HG03097 (cell line): Measurements from ENCODE around the gene CLCN7.

Source experiments
- ATAC-seq: cut with Tn5 transposase; IDR thresholded peaks from one replicate; pipeline ENCODE4 v1.9.1; 2021; ENCODE audit not compliant: unreplicated experiment, low FRiP score

The CLCN7 gene

DNA sequence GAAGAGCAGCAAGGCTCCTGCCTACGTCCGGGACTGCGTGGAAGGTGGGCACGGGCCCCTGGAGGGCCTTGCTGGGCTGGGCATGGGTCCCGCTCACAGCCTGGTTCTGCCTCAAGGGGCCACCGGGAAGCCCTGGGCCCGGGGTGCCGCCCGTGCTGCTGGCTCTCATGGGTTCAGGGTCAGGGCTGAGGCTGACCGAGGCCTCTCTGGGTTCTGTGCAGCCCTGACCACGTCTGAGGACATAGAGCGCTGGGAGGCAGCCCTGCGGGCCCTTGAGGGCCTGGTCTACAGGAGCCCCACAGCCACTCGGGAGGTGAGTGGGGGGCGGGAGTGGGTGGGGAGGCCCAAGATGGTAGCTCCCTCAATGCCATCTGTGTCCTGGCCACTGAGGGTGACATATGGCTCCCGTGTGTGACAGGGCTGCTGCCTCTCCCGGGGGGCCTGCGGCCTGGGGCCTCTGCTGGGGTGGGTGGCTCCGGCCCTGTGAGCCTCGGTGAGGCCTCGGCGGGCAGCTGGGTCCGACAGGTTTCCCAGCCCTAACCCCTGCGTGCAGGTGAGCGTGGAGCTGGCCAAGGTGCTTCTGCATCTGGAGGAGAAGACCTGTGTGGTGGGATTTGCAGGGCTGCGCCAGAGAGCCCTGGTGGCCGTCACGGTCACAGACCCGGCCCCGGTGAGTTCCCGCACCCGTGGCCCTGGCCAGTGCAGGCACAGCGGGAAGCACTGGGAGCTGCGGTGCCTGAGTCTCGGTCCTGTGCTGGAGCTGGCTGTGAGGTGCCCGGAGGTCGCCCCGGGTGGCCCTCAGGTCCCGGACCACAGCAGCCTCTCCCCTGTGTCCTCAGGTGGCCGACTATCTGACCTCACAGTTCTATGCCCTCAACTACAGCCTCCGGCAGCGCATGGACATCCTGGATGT lies 27.5 kb upstream of the CLCN7 start:
- ATAC-seq: no peak

DNA sequence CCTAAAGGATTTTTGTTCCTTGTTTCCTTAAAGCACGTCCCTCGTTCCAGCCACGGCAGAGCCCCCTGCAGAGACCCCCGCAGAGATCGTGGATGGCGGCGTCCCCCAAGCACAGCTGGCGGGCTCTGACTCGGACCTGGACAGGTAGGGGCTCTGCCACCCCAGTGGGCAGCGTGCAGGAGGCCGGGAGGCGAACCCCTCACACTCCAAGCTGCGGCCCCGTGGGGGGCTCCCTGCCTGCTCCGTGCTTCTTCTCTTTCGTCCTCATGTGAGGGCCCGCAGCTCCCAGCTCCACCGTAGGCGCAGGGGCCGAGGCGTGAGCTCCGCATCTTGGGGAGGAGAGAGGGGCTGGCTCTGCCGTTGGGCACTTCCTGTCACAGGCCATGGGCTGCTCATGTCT lies 26.8 kb upstream of the CLCN7 start:
- ATAC-seq: no peak

DNA sequence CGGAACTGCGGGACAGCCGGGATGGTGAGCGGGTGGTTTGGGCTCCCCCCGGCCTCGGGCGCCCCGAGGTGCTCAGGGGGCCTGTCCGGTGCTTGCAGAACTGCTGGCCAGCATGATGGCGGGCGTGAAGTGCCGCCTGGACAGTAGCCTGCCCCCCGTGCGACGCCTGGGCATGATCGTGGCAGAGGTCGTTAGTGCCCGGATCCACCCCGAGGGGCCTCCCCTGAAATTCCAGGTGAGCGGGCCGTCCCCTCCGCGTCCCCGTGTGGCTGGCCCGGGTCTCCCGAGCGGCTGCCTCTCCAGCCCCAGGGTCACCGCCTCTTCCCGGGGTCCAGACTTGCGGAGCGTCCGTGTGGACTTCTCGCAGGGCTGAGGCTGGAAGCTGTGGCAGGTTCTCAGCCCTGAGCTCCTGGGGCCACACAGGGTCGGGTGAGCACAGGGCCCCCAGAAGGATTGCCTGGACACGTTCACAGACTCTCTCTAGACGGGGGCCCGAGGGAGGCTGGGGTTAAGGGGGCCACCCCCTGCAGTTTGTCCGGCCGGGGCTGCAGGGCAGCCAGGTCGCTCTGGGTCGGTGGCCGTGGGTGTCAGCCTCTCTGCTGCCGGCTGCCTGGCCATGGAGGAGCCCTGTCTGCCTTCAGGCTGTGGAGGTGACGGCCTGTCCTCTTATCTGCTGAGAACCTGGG lies 25.8 kb upstream of the CLCN7 start:
- ATAC-seq: no peak

DNA sequence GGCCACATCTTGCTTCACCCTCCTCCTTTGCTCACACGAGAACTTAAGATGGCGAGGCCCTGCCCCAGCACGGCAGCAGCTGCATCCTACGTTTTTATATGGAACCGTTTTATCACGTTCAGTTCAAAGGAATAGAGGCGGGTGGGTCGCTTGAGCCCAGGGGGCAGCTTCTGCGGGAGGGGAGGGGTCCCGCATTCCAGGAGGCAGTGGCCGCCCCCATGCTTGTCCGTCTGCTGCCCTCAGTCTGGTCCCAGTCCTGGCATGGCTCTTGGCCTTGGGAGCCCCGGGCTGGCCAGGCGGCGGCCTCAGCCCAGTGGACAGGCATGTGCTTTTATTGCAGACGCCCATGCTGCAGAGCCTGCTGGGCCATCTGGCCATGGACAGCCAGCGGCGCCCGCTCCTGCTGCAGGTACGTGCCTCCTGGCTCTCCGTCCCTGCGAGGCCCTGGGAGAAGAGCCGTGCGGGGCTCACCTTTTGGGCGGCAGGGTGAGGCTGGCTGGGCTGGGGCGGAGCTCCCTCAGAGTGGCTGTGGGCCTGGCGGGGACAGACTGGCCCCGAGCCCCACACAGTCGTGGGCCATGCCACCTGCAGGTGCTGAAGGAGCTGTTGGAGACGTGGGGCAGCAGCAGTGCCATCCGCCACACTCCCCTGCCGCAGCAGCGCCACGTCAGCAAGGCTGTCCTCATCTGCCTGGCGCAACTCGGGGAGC lies 25.1 kb upstream of the CLCN7 start:
- ATAC-seq: no peak

DNA sequence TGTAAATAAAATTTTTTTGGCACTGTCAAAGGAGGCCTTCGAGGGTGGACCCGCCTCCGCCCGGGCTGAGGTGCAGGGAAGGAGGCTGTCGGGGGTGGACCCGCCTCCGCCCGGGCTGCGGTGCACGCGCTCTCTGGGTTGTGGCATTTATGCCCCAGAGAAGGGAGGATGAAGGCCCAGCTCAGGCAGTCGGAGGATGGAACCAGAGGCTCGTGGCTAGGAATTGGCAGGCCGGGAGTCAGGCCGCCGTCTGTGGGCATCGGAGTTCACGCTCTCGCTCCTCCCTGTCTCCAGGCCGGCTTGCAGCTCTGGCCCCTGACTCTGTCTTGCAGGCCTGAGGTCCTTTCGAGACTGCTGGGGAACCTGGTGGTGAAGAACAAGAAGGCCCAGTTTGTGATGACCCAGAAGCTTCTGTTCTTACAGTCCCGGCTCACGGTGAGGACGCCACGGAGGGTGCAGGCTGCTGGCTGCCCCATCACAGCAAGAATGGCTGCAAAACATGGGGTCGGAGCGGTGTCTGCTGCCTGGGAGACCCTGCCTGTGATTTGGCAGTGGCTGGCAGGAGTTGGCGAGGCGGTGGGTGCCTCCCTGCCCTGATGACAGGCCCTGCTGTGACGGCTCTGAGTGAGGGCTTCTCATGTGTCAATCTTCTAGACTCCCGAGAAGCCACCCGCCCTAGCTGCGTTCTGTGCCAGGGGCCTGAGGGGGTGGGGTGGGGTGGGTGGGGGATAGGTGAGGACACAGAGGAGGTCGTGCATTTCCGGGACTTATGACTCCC lies 24.3 kb upstream of the CLCN7 start:
- ATAC-seq: no peak

DNA sequence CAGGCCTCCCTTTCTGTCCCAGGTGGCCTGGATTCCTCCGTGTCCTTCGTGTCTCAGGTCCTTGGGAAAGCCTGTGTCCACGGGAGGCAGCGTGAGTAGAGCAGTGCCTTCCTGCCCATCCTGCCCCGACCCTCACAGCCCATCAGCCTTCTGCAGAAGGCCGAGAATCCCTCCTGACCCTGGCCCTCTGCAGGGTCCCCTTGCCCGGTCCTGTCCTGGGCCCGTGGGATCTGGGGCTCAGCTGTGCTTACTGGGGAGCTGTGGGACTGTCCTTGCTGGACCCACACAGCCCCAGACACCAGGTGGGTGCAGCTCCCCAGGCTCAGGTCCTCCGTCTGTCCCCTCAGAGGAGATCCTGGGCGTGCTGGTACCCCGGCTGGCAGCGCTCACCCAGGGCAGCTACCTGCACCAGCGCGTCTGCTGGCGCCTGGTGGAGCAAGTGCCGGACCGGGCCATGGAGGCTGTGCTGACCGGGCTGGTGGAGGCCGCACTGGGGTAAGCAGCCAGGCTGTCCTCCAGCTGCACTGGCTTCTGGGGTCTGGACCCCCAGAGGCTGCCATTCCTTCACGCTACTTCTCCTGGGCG lies 22.3 kb upstream of the CLCN7 start:
- no peak for ATAC-seq

DNA sequence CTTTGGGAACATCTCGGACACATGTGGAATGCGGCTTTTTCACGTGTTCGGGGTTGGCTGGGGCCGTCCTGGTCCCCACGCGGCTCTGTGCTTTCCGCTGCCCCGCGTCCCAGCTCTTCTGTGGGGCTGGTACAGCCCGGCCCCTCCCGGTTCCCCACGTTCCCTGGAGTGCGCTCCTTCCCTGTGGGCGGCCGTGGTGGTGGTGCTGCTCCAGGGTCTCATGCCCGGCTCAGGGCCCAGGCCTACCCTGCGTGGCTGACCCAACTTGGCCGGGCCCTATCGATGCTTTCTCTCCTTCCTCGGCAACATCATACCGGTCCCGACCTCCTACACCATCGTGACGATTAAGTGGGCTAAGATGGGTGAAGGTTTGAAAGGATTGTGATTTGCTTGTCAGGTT lies 21.6 kb upstream of the CLCN7 start:
- ATAC-seq: no peak

DNA sequence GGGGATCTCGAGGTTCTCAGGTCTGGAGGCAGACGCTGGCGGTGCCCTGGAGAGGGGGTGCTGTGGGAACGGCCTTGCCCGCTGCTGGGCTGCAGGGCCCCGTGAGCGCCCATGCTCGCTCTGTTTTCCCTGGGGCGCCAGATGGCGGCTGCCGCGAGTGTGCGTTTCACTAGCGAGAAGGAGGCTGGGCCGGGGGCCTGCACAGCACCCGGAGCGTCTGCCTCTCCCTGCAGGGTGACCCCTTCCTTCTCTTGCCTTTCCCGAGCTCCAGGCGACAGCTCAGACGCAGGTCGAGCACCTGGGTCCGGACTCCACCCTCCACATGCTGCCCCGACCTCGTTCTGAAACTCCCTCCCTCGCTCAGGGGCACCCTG lies 21.0 kb upstream of the CLCN7 start:
- ATAC-seq: no peak

DNA sequence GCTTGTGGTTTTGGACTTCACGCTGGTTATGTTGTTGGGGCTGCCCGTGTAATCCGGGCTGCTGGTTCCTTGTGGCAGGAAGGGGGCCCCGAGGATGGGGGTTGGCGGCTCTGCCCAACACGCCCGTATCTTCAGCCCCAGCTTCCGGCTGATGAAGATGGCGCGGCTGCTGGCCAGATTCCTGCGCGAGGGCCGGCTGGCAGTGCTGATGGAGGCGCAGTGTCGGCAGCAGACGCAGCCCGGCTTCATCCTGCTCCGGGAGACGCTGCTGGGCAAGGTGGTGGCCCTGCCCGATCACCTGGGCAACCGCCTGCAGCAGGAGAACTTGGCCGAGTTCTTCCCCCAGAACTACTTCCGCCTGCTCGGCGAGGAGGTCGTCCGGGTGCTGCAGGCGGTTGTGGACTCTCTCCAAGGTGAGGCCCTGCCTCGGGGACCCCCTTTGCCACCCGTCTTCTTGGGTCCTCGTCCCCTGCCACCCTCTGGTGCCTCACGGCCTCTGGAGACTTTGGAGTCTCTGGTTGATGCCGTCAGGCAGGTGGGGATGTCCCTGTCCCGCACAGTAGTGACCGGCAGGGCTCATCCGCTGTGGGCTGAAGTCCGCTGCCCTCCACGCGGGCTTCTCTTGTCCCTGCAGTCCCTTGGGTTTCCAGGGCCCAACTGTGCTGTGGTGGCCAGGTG lies 20.5 kb upstream of the CLCN7 start:
- ATAC-seq: no peak

DNA sequence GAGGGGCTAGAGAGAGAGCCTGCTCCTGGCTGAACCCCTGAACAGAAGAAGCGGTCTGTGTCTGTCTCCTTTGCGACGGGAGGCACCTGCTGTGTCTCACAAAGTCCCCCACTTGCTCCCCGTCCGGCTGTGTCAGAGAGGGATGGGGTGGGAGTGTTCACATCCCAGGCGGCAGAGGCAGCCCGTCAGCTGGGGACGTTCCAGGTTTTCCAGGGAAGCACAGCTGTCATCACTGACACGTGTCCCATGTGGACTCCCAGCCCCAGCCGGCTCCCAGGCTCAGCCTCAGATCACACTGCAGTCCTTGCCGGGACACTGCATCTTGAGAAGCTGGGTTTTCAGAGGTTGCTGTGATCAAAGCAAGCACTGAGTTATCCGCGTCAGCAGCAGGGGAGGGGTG lies 19.9 kb upstream of the CLCN7 start:
- no peak for ATAC-seq

DNA sequence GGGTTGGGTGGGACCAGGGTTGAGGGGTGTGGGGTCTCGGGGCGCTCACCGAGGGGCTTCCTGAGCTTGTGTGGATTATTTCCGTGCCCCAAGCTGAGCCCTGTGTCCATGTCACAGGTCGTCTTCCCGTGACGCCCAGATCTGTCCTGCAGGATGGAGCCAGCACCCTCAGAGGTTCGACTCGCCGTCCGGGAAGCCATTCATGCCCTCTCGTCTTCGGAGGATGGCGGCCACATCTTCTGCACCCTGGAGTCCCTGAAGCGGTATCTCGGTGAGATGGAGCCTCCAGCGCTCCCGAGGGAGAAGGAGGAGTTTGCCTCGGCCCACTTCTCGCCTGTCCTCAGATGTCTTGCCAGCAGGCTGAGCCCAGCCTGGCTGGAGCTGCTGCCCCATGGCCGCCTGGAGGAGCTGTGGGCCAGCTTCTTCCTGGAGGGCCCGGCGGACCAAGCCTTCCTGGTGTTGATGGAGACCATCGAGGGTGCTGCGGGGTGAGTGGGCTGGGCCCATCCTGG lies 19.4 kb upstream of the CLCN7 start:
- ATAC-seq: no peak

DNA sequence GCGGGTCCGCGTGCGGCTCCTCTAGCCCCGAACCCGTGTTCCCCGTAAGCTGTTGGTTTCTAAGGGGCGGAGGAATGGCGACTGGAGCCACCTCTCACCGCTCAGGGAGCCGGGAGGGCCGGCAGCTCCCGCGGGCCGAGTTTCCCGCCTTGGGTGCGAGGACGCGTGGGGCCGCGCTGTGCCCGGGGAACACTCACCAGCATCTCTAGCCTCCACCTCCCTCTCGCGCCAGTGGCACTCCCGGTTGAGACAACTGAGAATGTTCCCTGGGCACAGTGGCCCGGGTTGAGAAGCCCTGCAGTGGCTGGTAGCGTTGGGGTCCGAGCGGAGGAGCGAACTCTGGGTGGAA lies 18.9 kb upstream of the CLCN7 start:
- ATAC-seq: no peak

DNA sequence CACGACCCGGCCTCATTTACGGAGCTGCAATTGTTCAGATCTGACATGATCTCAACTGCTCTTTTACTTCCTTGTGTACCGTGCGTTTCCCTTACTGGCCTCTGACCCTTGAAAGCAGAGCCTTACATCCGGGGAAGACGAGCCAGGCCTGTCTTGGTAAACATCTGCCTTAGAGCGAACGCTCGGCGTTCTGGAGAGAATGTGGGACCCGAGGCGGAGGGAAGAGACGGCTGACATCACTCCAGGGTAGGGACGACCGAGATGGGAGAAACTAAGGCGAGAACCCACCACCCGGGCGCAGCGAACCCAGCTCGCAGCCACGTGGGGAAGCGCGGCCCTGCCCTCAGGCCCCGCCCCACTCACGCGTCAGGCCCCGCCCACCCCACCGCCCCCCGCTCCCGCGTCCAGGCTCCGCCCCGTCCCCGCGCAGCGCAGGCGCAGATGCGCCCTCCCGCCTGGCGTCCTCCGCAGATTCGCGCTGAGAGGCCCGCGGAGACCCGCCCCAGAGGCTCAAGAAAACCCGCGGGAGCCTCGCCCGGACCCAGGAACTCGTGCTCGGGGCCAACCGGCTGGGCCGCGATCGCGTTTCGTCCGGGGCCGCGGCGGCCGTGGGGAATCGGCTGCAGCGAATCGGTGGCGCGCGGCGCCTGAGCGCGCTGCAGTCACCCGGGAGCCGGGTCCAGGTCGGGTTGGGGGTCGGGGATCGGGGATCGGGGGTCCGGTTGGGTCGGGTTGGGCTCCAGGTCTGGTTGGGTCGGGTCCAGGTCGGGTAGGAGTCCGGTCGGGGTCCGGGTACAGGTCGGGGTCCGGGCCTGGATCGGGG lies 18.3 kb upstream of the CLCN7 start, which contains the start of gene TELO2:
Gene TELO2 (plus strand): TSS at position 438 of the 823 bp plus-strand sequence. CDS start 922 bp downstream, outside the sequence.
- ATAC-seq: peak; percentile 54

DNA sequence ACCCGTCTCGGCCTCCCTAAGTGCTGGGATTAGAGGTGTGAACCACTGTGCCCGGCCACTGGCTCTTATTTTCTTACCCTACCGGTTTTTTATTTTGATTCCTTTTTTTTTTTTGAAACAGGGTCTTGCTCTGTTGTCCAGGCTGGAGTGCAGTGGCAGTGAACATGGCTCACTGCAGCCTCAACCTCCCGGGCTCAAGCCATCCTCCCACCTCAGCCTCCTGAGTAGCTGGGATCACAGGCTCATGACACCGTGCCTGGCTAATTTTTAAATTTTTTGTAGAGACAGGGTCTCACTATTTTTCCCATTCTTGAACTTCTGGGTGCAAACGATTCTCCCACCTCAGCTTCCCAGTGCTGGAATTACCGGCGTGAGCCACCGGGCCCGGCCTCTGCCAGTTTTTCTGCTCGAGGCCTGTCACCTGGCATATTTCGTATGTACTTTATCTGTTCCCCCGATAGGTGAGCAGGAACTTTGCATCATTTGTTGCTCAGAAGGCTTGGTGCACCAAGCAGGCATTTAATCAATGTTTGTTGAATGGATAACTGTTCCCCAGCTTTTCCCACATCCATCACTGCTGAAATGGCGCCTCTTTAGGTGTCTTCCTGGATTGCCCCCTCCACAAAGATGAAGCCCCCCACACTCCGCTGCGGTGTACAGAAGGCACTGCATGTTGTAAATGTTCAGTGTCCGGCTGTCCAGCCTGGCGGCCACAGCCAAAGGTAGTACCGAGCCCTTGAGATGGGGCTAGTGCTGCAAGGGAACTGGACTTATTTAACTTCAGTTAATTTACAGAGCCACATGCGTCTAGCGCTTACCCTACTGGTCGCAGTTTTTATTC lies 17.5 kb upstream of the CLCN7 start:
- no peak for ATAC-seq

DNA sequence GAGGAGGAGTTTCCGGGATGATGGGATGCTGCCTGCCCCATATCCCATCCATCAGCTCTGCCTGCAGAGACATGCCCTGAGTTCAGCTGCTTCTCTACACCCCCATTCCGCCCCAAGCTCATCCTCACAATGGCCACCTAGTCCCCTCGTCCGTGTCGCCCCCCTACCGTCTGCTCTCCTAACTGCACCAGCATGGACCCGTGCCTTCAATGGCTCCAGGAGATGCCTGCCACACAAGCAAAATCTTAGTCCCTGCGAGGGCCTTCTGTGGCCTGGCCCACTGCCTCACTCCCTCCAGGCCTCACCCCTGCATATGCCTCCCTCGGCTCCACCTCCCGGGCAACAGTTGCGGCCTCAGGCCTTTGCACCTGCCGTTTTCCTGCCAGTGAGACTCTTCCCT lies 16.5 kb upstream of the CLCN7 start:
- no peak for ATAC-seq

DNA sequence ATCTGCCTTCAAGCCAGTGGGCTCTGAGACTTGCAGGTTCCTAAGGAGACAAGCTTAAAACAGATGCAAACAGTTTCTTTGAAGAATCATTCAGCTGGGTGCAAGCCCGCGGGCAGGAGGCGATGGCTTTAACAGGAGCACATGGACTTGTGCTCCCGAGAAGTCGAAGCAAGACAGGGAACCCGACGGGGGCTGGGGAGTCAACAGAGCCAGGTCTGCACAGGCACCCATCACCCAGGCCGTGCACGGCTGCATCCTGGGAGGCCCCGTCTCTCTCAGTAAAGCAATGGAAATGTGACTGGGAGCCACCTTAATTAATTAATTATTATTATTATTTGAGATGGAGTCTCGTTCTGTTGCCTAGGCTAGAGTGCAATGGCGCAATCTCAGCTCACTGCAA lies 14.2 kb upstream of the CLCN7 start:
- ATAC-seq: no peak

DNA sequence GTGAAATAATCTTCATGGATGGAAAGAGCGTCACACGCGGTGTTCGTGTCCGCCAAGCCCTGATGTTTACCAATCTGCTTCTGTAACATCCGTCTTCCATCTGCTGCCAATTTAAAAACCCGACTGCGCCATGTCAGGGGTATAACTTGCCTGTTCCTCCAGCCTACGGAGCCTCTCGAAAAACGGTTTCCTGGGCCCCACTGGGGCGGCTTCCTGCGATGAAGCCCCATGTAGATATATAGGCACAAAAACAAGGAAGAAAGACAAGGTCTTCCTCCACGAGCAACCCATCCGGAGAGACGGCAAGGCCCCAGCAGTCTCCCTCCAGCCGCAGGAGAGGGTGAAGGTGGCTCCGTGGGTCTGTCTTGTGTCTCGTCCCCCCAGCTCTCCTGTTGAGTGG lies 13.8 kb upstream of the CLCN7 start, which contains the start of gene PTX4:
Gene PTX4 (minus strand): TSS at position 326 of the 400 bp plus-strand sequence. CDS start 35 bp downstream, at position 291.
- ATAC-seq: no peak
